Epithelial cell of prostate (primary cell): ENCODE measurements around the gene IQGAP3.
A peak's percentile ranks its signal among the peaks of the same experiment; 100 is the strongest.
"Not testable (repeated sequence)": the region's sequence is repeated elsewhere in the genome, so short reads cannot be mapped to it uniquely, and the experiment has no call there.

Experiments
- DNase-seq: peaks from one replicate; pipeline ENCODE4 v3.0.0-alpha.2; 2011; ENCODE audit warnings: low read depth, low spot score
- H3K27ac ChIP-seq: fragments of 450-650 bp; 2 replicates; pipeline ENCODE4 v1.5.1; 2017; ENCODE audit warnings: mild to moderate bottlenecking

The IQGAP3 gene, protein sequence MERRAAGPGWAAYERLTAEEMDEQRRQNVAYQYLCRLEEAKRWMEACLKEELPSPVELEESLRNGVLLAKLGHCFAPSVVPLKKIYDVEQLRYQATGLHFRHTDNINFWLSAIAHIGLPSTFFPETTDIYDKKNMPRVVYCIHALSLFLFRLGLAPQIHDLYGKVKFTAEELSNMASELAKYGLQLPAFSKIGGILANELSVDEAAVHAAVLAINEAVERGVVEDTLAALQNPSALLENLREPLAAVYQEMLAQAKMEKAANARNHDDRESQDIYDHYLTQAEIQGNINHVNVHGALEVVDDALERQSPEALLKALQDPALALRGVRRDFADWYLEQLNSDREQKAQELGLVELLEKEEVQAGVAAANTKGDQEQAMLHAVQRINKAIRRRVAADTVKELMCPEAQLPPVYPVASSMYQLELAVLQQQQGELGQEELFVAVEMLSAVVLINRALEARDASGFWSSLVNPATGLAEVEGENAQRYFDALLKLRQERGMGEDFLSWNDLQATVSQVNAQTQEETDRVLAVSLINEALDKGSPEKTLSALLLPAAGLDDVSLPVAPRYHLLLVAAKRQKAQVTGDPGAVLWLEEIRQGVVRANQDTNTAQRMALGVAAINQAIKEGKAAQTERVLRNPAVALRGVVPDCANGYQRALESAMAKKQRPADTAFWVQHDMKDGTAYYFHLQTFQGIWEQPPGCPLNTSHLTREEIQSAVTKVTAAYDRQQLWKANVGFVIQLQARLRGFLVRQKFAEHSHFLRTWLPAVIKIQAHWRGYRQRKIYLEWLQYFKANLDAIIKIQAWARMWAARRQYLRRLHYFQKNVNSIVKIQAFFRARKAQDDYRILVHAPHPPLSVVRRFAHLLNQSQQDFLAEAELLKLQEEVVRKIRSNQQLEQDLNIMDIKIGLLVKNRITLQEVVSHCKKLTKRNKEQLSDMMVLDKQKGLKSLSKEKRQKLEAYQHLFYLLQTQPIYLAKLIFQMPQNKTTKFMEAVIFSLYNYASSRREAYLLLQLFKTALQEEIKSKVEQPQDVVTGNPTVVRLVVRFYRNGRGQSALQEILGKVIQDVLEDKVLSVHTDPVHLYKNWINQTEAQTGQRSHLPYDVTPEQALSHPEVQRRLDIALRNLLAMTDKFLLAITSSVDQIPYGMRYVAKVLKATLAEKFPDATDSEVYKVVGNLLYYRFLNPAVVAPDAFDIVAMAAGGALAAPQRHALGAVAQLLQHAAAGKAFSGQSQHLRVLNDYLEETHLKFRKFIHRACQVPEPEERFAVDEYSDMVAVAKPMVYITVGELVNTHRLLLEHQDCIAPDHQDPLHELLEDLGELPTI (N-terminal part only)

GRCh38 chr1:156571919-156572662, at the start of gene IQGAP3:
IQGAP3 (minus strand) TSS chr1:156572565; CDS start chr1:156572529, 36 bp downstream.
- peak; percentile 39 for DNase-seq
- peak within 1 kb of the TSS; percentile 76 for H3K27ac ChIP-seq

DNA sequence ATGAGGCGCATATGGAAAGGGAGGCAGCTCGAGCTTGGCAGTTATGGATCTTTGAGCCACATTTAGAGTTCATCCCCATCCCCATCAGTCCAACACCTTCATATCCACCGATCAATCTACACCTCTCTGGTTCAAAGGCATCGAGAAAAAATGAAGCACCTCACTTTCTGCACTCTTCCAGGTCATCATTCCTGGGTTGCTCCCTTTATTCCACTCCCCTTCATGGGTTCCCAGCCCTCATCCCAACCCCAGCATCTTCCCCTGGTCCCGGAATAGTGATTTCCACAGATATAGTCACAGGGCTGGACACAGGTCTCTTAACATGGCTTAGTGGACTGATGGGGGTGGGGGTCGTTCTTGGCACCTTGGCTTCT, 47.2 kb upstream of the IQGAP3 start:
- DNase-seq = no peak
- H3K27ac ChIP-seq = no peak overlapping the region

GRCh38 chr1:156618853-156619581, 46.7 kb upstream of the IQGAP3 start, which contains the start of gene HAPLN2:
HAPLN2 (plus strand) TSS chr1:156619415; CDS start chr1:156623491, 4,076 bp downstream.
- no peak within 1 kb of the TSS for H3K27ac ChIP-seq
- no peak for DNase-seq

GRCh38 chr1:156616463-156616862, 44.1 kb upstream of the IQGAP3 start:
- no peak overlapping the region for H3K27ac ChIP-seq
- no peak for DNase-seq

GRCh38 chr1:156615946-156616345, 43.6 kb upstream of the IQGAP3 start:
- H3K27ac ChIP-seq = no peak overlapping the region
- DNase-seq = no peak

- no peak for DNase-seq
- H3K27ac ChIP-seq = no peak overlapping the region
Observed at GRCh38 chr1:156612666-156613065, 40.3 kb upstream of the IQGAP3 start.

GRCh38 chr1:156610072-156610471, 37.7 kb upstream of the IQGAP3 start:
- not testable (repeated sequence) for DNase-seq, H3K27ac ChIP-seq

DNA sequence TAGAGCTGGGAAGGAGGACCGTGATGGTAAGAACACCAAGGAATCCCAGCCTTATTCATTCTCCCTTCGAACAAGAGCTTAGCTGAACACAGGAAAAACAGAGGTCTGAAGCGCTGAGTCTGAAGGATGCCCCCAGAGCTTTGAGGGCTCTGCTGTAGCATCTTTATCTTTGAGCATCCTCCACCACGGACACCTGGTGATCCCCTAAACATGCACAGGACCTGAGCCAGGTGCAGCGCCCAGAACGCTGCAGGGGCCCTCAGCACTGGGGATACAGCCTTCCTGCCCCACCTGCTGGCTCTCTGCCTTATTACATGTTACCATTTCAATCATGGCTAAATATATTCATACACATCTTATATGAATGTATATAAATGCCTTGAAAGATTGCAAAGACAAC, 36.6 kb upstream of the IQGAP3 start:
- no peak overlapping the region for H3K27ac ChIP-seq
- DNase-seq = no peak

GRCh38 chr1:156608036-156608674, 35.8 kb upstream of the IQGAP3 start:
- DNase-seq = no peak
- H3K27ac ChIP-seq = no peak overlapping the region

- H3K27ac ChIP-seq, DNase-seq: not testable (repeated sequence)
Observed at GRCh38 chr1:156607344-156607743, 35.0 kb upstream of the IQGAP3 start.

DNA sequence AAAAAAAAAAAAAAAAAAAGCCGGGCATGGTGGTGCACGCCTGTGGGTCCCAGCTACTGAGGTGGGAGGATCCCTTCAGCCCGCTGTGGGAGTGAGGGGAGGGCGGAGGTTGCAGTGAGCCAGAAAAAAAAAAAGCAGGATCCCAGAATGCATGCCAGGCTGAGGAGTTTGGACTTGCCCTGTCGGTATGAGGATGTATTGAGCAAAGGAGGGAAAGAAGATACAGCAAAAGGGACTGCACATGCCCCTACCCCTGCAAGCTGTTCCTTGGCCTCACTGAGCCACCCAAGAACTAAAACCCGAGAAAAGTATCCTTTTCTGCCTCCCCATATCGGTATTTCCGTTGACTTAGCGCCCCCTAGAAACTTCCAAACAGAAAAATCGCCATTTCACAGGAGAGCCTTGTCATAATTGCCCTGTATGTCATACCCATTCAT, 30.2 kb upstream of the IQGAP3 start:
- DNase-seq = peak; percentile 24
- peak overlapping the region; percentile 76 for H3K27ac ChIP-seq

DNA sequence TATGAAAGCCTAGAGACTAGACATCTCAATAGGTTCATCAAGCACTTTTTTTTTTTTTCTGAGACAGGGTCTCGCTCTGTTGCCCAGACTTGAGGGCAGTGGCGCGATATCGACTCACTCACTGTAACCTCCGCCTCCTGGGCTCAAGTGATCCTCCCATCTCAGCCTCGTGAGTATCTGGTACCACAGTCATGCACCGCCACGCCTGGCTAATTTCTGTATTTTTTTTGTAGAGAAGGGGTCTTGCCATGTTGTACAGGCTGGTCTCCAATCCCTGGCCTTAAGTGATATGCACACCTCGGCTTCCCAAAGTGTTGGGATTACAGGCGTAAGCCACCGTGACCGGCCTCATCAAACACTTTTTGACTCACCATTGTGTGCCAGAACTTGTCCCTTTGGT, 29.5 kb upstream of the IQGAP3 start:
- no peak for DNase-seq

DNA sequence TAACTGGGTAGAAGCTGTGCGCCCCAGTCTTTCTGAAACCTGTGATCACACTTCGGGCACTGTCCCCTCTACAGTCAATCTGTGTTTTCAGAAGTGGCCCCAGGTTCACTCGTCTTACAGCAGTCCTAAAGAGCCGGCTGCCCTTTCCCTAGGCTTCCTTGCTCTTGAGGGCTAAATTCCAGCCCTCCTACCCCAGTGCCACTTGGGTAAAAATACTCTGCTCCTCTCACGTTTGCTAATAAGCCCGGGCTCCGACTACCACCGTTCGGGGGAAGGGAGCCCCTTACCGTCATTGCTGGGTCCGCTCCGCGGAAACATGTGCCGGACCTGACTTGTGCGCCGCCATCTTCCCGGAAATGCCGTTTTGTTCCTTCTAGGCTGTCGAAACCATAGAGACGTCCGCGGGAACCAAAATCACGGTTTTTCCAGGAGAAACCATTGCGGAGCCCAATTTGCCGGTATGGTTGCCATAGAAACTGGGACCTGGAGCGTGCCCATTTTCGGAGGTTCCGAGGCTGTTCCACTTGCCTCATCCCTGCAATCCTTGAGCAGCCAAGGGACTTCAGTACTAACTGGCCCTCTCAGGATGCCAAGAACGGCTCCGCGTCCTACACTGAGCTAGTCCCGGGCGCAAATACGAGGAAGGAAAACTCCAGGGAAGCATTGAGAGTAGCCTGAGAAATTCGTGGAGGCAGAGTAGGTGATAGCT, 28.9 kb upstream of the IQGAP3 start, which contains the start of gene GPATCH4:
GPATCH4 (minus strand) TSS at position 358 of the 709 bp plus-strand sequence.
- H3K27ac ChIP-seq = peak within 1 kb of the TSS; percentile 76
- no peak for DNase-seq

More for the DNA sequence above, 29.5 kb upstream of the IQGAP3 start:
- peak overlapping the region; percentile 76 for H3K27ac ChIP-seq

GRCh38 chr1:156600733-156601121, 28.4 kb upstream of the IQGAP3 start:
- DNase-seq = no peak

GRCh38 chr1:156599811-156600210, 27.4 kb upstream of the IQGAP3 start:
- H3K27ac ChIP-seq = no peak overlapping the region
- DNase-seq = no peak

More at GRCh38 chr1:156600733-156601121, 28.4 kb upstream of the IQGAP3 start:
- peak overlapping the region; percentile 76 for H3K27ac ChIP-seq

DNA sequence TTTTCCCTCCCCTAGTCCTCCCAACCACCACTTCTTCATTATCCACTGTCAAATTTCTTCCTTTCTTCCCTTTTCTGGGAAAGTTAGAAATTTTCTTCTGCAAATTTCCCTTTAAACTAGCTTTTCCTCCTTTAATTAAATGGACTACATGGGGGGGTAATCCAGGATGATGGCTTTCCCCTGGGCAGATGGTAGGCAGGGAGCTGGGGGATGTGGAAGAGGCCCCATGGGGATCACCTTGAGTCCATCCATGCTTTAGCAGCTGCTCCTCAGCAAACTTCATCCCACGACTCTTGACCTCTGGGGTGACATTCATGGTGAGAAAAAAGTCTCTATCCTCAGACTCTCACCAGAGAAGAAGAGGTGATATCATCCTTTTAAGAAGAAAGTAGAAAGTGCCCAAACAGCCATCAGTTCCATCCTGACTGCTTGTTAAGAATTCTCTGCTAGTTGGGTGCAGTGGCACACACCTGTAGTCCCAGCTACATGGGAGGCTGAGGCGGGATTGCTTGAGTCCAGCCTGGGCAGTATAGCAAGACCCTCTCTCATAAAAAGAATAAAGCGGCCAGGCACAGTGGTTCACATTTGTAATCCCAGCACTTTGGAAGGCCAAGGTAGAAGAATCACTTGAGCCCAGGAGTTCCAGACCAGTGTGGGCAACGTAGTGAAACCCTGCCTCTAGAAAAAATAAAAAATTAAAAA, 26.5 kb upstream of the IQGAP3 start:
- no peak for DNase-seq
- H3K27ac ChIP-seq = no peak overlapping the region

DNA sequence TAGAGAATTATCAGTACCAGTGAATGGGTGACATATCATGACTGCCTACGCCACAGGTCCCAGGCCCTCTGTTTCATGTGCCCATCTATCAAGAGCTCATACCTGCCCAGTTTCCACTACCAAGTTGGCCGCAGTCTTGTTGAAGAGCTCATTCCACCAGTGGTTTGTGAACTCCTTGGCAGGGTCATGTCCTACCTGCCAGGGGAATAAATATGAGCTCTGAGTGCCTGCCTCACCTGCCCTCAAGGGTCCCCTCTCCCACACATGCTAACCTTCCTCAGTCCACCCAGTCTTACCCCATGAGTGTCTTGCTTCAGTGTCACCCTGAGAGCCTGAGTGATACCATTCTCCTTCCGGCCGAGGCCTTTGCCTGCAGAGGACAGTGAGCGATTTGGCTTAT, 25.8 kb upstream of the IQGAP3 start:
- no peak for DNase-seq
- H3K27ac ChIP-seq = no peak overlapping the region
